ENCODE measurements around the gene CPHXL. TPM values are rescaled to one million over a fixed set of nuclear protein-coding genes. Genes with fewer than 3 reads are reported as not detected.

The CPHXL gene
- total and polyA plus RNA-seq, 9 of the 15 experiments (the other 6 are each of a cell fraction or from before 2014, with no cell fraction given) = not detected

GRCh38 chr16:75702242-75702641 lies 24.0 kb downstream of the CPHXL start (continued):
- TF ChIP-seq ATF3 (IDR thresholded peaks at IDR 0.05) = peak; percentile 34; the same call in 1 of the 2 replicates
- no peak for TF ChIP-seq ATF3 (CRISPR knock-in tag; conservative IDR thresholded peaks at IDR 0.05)
- no peak for TF ChIP-seq SFPQ (IDR thresholded peaks at IDR 0.05; ENCODE audit: low read depth, low read length)
- peak in 1 of 2 experiments; percentile 43; a peak in 1 of 4 replicates for TF ChIP-seq ARNT (IDR thresholded peaks at IDR 0.05)
- no peak for TF ChIP-seq ZNF79 (CRISPR knock-in tag; IDR thresholded peaks at IDR 0.05; ENCODE audit: low read depth)
- TF ChIP-seq NFE2 (IDR thresholded peaks at IDR 0.05; ENCODE audit: low read depth) = peak; percentile 35; the same call in 1 of the 2 replicates
- no peak for TF ChIP-seq E2F4 (CRISPR knock-in tag; IDR thresholded peaks at IDR 0.05; ENCODE audit: low read depth)
- TF ChIP-seq DACH1 (IDR thresholded peaks at IDR 0.05; ENCODE audit: partially characterized antibody) = peak; percentile 55
- TF ChIP-seq TBL1XR1 (IDR thresholded peaks at IDR 0.05; ENCODE audit: low read length in 2 of 2) = peak; percentile 24 to 70; a peak in 2 of 4 replicates
- peak; percentile 62 for TF ChIP-seq CEBPB (tag; IDR thresholded peaks at IDR 0.05)
- TF ChIP-seq EGR1 (conservative IDR thresholded peaks at IDR 0.05) = no peak
- TF ChIP-seq HMBOX1 (IDR thresholded peaks at IDR 0.05) = peak; percentile 85
- TF ChIP-seq ZNF644 (tag; IDR thresholded peaks at IDR 0.05; ENCODE audit: low read depth) = no peak
- TF ChIP-seq FOSL1 (tag; conservative IDR thresholded peaks at IDR 0.05) = peak; percentile 72
- no peak for TF ChIP-seq ZNF24 (IDR thresholded peaks at IDR 0.05)
- TF ChIP-seq GATAD2A (IDR thresholded peaks at IDR 0.05) = no peak
- no peak for TF ChIP-seq ZNF583 (CRISPR knock-in tag; IDR thresholded peaks at IDR 0.05)
- TF ChIP-seq CBX8 (IDR thresholded peaks at IDR 0.05; ENCODE audit: borderline replicate concordance, extremely low read depth, low read depth, low read length, poor library complexity, severe bottlenecking) = no peak
- no peak for TF ChIP-seq PHB (CRISPR knock-in tag; IDR thresholded peaks at IDR 0.05)
- no peak for TF ChIP-seq MYBL2 (IDR thresholded peaks at IDR 0.05; ENCODE audit: low read depth)
- TF ChIP-seq MYBL2 (CRISPR knock-in tag; IDR thresholded peaks at IDR 0.05; ENCODE audit: borderline replicate concordance) = no peak
- peak; percentile 54; the same call in 1 of the 2 replicates for TF ChIP-seq SMARCE1 (IDR thresholded peaks at IDR 0.05)
- TF ChIP-seq ARID3A (IDR thresholded peaks at IDR 0.05; ENCODE audit: borderline replicate concordance, low read depth, low read length) = 0 out of 2 replicates have a peak, but pooled peaks have one; percentile 68
- peak; percentile 91 for TF ChIP-seq CBFA2T3 (IDR thresholded peaks at IDR 0.05)

All from K562 (cell line).